Measurements from ENCODE around the gene ALG9. TPM values are rescaled to one million over a fixed set of nuclear protein-coding genes. Genes with fewer than 3 reads are reported as not detected.

ALG9 gene
- total and polyA plus RNA-seq, 8 donors = 15.7 to 37.0 (median 21.8) TPM

- Histone ChIP-seq H3K27ac (peak within 1 kb of the TSS; percentile 50 to 74 (median 66)), H3K4me1 (peaks cover 15 to 17% (median 16%) of the 10 kb centered on the region in 3 donors), H3K4me3 (peak within 1 kb of the TSS in 2 of 4 donors; percentile 15 to 20), H3K9me3 (no peaks in the 10 kb centered on the region), H3K27me3 (no peaks in the 10 kb centered on the region), H3K36me3 (no peaks in the 10 kb centered on the region)
- intact Hi-C loops (cut with DNase I) = no loop called here
- no peak for ATAC-seq
- peak in 3 of 6 donors; percentile 42 to 66 (median 58) for DNase-seq
- FAIRE-seq = no peak
- 45% methylated on average over 15 to 26 of the region's 26 CpGs for WGBS, 2 donors
- no peak for TF ChIP-seq CTCF (IDR thresholded peaks at IDR 0.05)
These were observed 41.2 kb upstream of the ALG9 start, which contains the start of gene HSPB2 for GRCh38 chr11:111912535-111912934. TSS of gene HSPB2 (plus strand) at chr11:111912734. CDS start at chr11:111912830, 96 bp downstream.

GRCh38 chr11:111911563-111912401, 40.4 kb upstream of the ALG9 start, which contains the start of gene CRYAB:
TSS of gene CRYAB (minus strand) at chr11:111911770. CDS start at chr11:111911724, 46 bp downstream.
- Histone ChIP-seq H3K27ac (peak within 1 kb of the TSS; percentile 50 to 74 (median 66)), H3K4me3 (peak within 1 kb of the TSS in 2 of 4 donors; percentile 15 to 20), H3K4me1 (peaks cover 15 to 16% (median 16%) of the 10 kb centered on the region in 3 donors), H3K36me3 (no peaks in the 10 kb centered on the region), H3K27me3 (no peaks in the 10 kb centered on the region), H3K9me3 (no peaks in the 10 kb centered on the region)
- peak; percentile 64 to 79 (median 72) for ATAC-seq
- 20 to 29% methylated on average over 17 of the region's 17 CpGs for WGBS, 2 donors
- FAIRE-seq = peak; percentile 13
- no peak for TF ChIP-seq CTCF (IDR thresholded peaks at IDR 0.05)
- intact Hi-C loops (cut with DNase I) = no loop called here
- peak; percentile 56 to 68 (median 66) for DNase-seq

GRCh38 chr11:111910676-111911562, 39.5 kb upstream of the ALG9 start:
- Histone ChIP-seq H3K27me3 (no peaks in the 10 kb centered on the region), H3K4me3 (peak overlapping the region in 2 of 4 donors; percentile 11 to 20), H3K4me1 (peaks cover 15 to 16% (median 16%) of the 10 kb centered on the region in 3 donors), H3K9me3 (no peaks in the 10 kb centered on the region), H3K27ac (peak overlapping the region; percentile 34 to 74 (median 66)), H3K36me3 (no peaks in the 10 kb centered on the region)
- 27 to 29% methylated on average over 9 of the region's 9 CpGs for WGBS, 2 donors
- DNase-seq (no peak), ATAC-seq (peak; percentile 33 to 43 (median 38)), FAIRE-seq (no peak)
- intact Hi-C loops (cut with DNase I) = no loop called here
- TF ChIP-seq CTCF (IDR thresholded peaks at IDR 0.05) = no peak

GRCh38 chr11:111909378-111909777, 38.0 kb upstream of the ALG9 start:
- 72 to 75% methylated on average over 5 of the region's 5 CpGs for WGBS, 2 donors
- Histone ChIP-seq H3K4me3 (no peak overlapping the region), H3K4me1 (peaks cover 15 to 16% (median 16%) of the 10 kb centered on the region in 3 donors), H3K27ac (no peak overlapping the region), H3K27me3 (no peaks in the 10 kb centered on the region), H3K36me3 (no peaks in the 10 kb centered on the region), H3K9me3 (no peaks in the 10 kb centered on the region)
- intact Hi-C loops (cut with DNase I) = no loop called here
- no peak for TF ChIP-seq CTCF (IDR thresholded peaks at IDR 0.05)
- FAIRE-seq = no peak
- no peak for ATAC-seq
- DNase-seq = no peak
